Measurements from ENCODE around the gene PLCH1. TPM values are rescaled to one million over a fixed set of nuclear protein-coding genes. Genes with fewer than 3 reads are reported as not detected.

PLCH1 gene
- total RNA-seq, 1 donor from 2014 or later: 32.0 TPM

- no peak overlapping the region for H3K4me2 ChIP-seq
- peaks cover under 1% of the 10 kb centered on the region for H3F3A ChIP-seq (ENCODE audit: low read depth)
- no peaks in the 10 kb centered on the region for H3K36me3 ChIP-seq
- no peaks in the 10 kb centered on the region for H3K27me3 ChIP-seq
- H3K9me3 ChIP-seq (ENCODE audit: low read depth): no peaks in the 10 kb centered on the region
- no peak overlapping the region for H3K9ac ChIP-seq
- H3K4me1 ChIP-seq: peaks cover 1% of the 10 kb centered on the region
- no peak overlapping the region for H2AFZ ChIP-seq (replicated peaks)
- Mint-ChIP-seq H3K4me1 (peaks cover 33% of the 10 kb centered on the region), H3K27me3 (ENCODE audit: insufficient read depth, low read depth) (peaks cover 2% of the 10 kb centered on the region), H3K36me3 (peaks cover 14% of the 10 kb centered on the region), H3K4me3 (no peak overlapping the region), H3K9me3 (no peaks in the 10 kb centered on the region), H3K27ac (no peak overlapping the region)
- TF ChIP-seq EZH2phosphoT487 (IDR thresholded peaks at IDR 0.05) (no peak), CTCF (IDR thresholded peaks at IDR 0.05) (no peak), EZH2 (IDR thresholded peaks at IDR 0.05) (no peak)
- H3K27ac ChIP-seq: no peak overlapping the region
- no peaks in the 10 kb centered on the region for H4K20me1 ChIP-seq (ENCODE audit: low read depth)
- H3K4me3 ChIP-seq: no peak overlapping the region
- DNase-seq (ENCODE audit: low spot score): no peak
- peaks cover 6% of the 10 kb centered on the region for H3K79me2 ChIP-seq (ENCODE audit: low read depth)
These were observed 109.8 kb downstream of the PLCH1 start for GRCh38 chr3:155635056-155635455.

- H3K27ac ChIP-seq: no peak overlapping the region
- H3K27me3 ChIP-seq: no peaks in the 10 kb centered on the region
- H3K79me2 ChIP-seq (ENCODE audit: low read depth): peaks cover 6% of the 10 kb centered on the region
- no peaks in the 10 kb centered on the region for H4K20me1 ChIP-seq (ENCODE audit: low read depth)
- no peak overlapping the region for H3K4me3 ChIP-seq
- no peak overlapping the region for H3K9ac ChIP-seq
- no peak for DNase-seq (ENCODE audit: low spot score)
- H3K4me2 ChIP-seq: no peak overlapping the region
- no peaks in the 10 kb centered on the region for H3K36me3 ChIP-seq
- no peak overlapping the region for H2AFZ ChIP-seq (replicated peaks)
- peaks cover 10% of the 10 kb centered on the region for H3K4me1 ChIP-seq
- no peaks in the 10 kb centered on the region for H3K9me3 ChIP-seq (ENCODE audit: low read depth)
- no peak overlapping the region for H3K4me3 Mint-ChIP-seq
- TF ChIP-seq CTCF (IDR thresholded peaks at IDR 0.05) (no peak), EZH2phosphoT487 (IDR thresholded peaks at IDR 0.05) (no peak), EZH2 (IDR thresholded peaks at IDR 0.05) (no peak)
- H3K9me3 Mint-ChIP-seq: no peaks in the 10 kb centered on the region
- H3K4me1 Mint-ChIP-seq: peaks cover 35% of the 10 kb centered on the region
- peaks cover 2% of the 10 kb centered on the region for H3K27me3 Mint-ChIP-seq (ENCODE audit: insufficient read depth, low read depth)
- H3F3A ChIP-seq (ENCODE audit: low read depth): peaks cover 8% of the 10 kb centered on the region
- H3K27ac Mint-ChIP-seq: no peak overlapping the region
- peaks cover 8% of the 10 kb centered on the region for H3K36me3 Mint-ChIP-seq
These were observed 110.7 kb downstream of the PLCH1 start for GRCh38 chr3:155634121-155634719.

- no peaks in the 10 kb centered on the region for H4K20me1 ChIP-seq (ENCODE audit: low read depth)
These were observed 113.4 kb downstream of the PLCH1 start for GRCh38 chr3:155631323-155632019.

More at GRCh38 chr3:155631323-155632019, 113.4 kb downstream of the PLCH1 start:
- peaks cover 10% of the 10 kb centered on the region for H3K36me3 Mint-ChIP-seq
- Histone ChIP-seq H3K4me2 (no peak overlapping the region), H3K79me2 (ENCODE audit: low read depth) (peaks cover 6% of the 10 kb centered on the region), H3K27me3 (no peaks in the 10 kb centered on the region), H3F3A (ENCODE audit: low read depth) (peaks cover 10% of the 10 kb centered on the region), H3K4me1 (peaks cover 14% of the 10 kb centered on the region), H3K9me3 (ENCODE audit: low read depth) (no peaks in the 10 kb centered on the region), H3K4me3 (no peak overlapping the region), H3K27ac (no peak overlapping the region), H3K36me3 (no peaks in the 10 kb centered on the region), H3K9ac (no peak overlapping the region), H2AFZ (replicated peaks) (no peak overlapping the region)
- H3K27me3 Mint-ChIP-seq (ENCODE audit: insufficient read depth, low read depth): peaks cover 2% of the 10 kb centered on the region
- TF ChIP-seq CTCF (IDR thresholded peaks at IDR 0.05): no peak
- TF ChIP-seq EZH2 (IDR thresholded peaks at IDR 0.05): no peak
- TF ChIP-seq EZH2phosphoT487 (IDR thresholded peaks at IDR 0.05): no peak
- H3K27ac Mint-ChIP-seq: peak overlapping the region; percentile 1
- H3K4me1 Mint-ChIP-seq: peaks cover 39% of the 10 kb centered on the region
- H3K4me3 Mint-ChIP-seq: no peak overlapping the region
- H3K9me3 Mint-ChIP-seq: peaks cover 13% of the 10 kb centered on the region
- DNase-seq (ENCODE audit: low spot score): no peak

All from neural progenitor cell (in vitro differentiated cells).